HG03442 (cell line): ENCODE results near the gene S100A2.
A peak's percentile ranks its signal among the peaks of the same experiment; 100 is the strongest.

Experiments
- ATAC-seq: cut with Tn5 transposase; IDR thresholded peaks from one replicate; pipeline ENCODE4 v1.9.1; 2021; ENCODE audit warnings: mild to moderate bottlenecking, moderate library complexity; ENCODE audit not compliant: unreplicated experiment

S100A2 gene

GRCh38 chr1:153546796-153547559 is 18.7 kb downstream of the S100A2 start:
- ATAC-seq = no peak

- ATAC-seq = no peak
These were observed 19.3 kb downstream of the S100A2 start for GRCh38 chr1:153546371-153546770.

GRCh38 chr1:153545067-153546055 is 20.3 kb downstream of the S100A2 start, which contains the start of gene S100A4:
Gene S100A4, minus strand, starts transcription at chr1:153545806. Its CDS starts 1,012 bp downstream, at chr1:153544794.
- ATAC-seq = peak; percentile 73

- ATAC-seq = no peak
These were observed 21.1 kb downstream of the S100A2 start for GRCh38 chr1:153544453-153545066.

GRCh38 chr1:153543736-153544135 is 21.9 kb downstream of the S100A2 start:
- ATAC-seq = no peak

- ATAC-seq = no peak
These were observed 22.5 kb downstream of the S100A2 start for GRCh38 chr1:153542956-153543711.

- ATAC-seq = no peak
These were observed 23.7 kb downstream of the S100A2 start for GRCh38 chr1:153541641-153542590.

GRCh38 chr1:153540394-153541361 is 25.0 kb downstream of the S100A2 start, which contains the start of gene S100A5:
Gene S100A5, minus strand, starts transcription at chr1:153540934. Its CDS starts 743 bp downstream, at chr1:153540191.
- ATAC-seq = no peak

- ATAC-seq = no peak
These were observed 26.1 kb downstream of the S100A2 start for GRCh38 chr1:153539395-153540093.

GRCh38 chr1:153538315-153538821 is 27.3 kb downstream of the S100A2 start:
- no peak for ATAC-seq

- no peak for ATAC-seq
These were observed 28.3 kb downstream of the S100A2 start for GRCh38 chr1:153537376-153537730.

- no peak for ATAC-seq
These were observed 28.8 kb downstream of the S100A2 start for GRCh38 chr1:153536671-153537375.

- ATAC-seq = no peak
These were observed 29.5 kb downstream of the S100A2 start for GRCh38 chr1:153536012-153536670.

- ATAC-seq = no peak
These were observed 30.2 kb downstream of the S100A2 start, which contains the start of gene S100A6 for GRCh38 chr1:153535242-153536011. Gene S100A6, minus strand, starts transcription at chr1:153535991. Its CDS starts 652 bp downstream, at chr1:153535339.

GRCh38 chr1:153534925-153535241 is 30.8 kb downstream of the S100A2 start:
- no peak for ATAC-seq
